SK-N-SH (cell line): Measurements from ENCODE around the gene PROM2. TPM values are rescaled to one million over a fixed set of nuclear protein-coding genes. Genes with fewer than 3 reads are reported as not detected.

Source experiments
- CTCF ChIA-PET: fragments of 300-600, 350-600 bp; formaldehyde crosslinking; extraction: SDS; loops from one replicate; lab custom pipeline; 2021; lab: Yijun Ruan, JAX
- POLR2A ChIA-PET: fragments of 350-600 bp; sonication (Branson Sonifier 250); formaldehyde crosslinking; extraction: SDS; loops from one replicate; lab custom pipeline; 2020; ENCODE audit warnings: antibody characterized with exemption, inconsistent platforms; lab: Yijun Ruan, JAX
- DNase-seq: peaks from one replicate; pipeline ENCODE4 v3.0.0; 2012
- H2AFZ ChIP-seq: fragments of 200-600 bp; sonication (generic); 2 replicates; pipeline ENCODE4 v1.8.1; 2016; ENCODE audit warnings: antibody characterized with exemption, mild to moderate bottlenecking, low read depth
- H3F3A ChIP-seq: fragments of 200-600 bp; sonication (generic); replicated peaks from 2 replicates; pipeline ENCODE3; 2016; ENCODE audit warnings: antibody characterized with exemption, mild to moderate bottlenecking; ENCODE audit not compliant: insufficient read depth
- H3K27ac ChIP-seq, 2 experiments: fragments of 200-500 bp in 1 of 2; fragments of 200-600 bp in 1 of 2; sonication (Bioruptor generic) in 1 of 2; sonication (generic), shearing (Covaris generic) in 1 of 2; 2 replicates each; pipeline versions ENCODE4 v1.5.1 to v1.6.1; 2014 to 2016; ENCODE audit warnings: low read depth in 2 of 2, inconsistent platforms in 1 of 2, low read length in 1 of 2, mild to moderate bottlenecking in 1 of 2, mixed read lengths in 1 of 2
- H3K27me3 ChIP-seq: fragments of 200-600 bp; sonication (generic), shearing (Covaris generic); 2 replicates; pipeline ENCODE4 v1.6.1; 2016; ENCODE audit warnings: mixed run types; ENCODE audit not compliant: insufficient read depth
- H3K36me3 ChIP-seq, 2 experiments: fragments of 200-500 bp in 1 of 2; fragments of 200-600 bp in 1 of 2; sonication (Bioruptor generic) in 1 of 2; sonication (generic) in 1 of 2; replicated peaks in 1 of 2; 2 replicates each; pipeline versions ENCODE3 to v1.5.1; 2014 to 2016; ENCODE audit warnings: low read length in 1 of 2, mild to moderate bottlenecking in 1 of 2; ENCODE audit not compliant: insufficient read depth in 2 of 2, control insufficient read depth in 1 of 2
- H3K4me1 ChIP-seq, 2 experiments: fragments of 200-500 bp in 1 of 2; fragments of 200-600 bp in 1 of 2; sonication (Bioruptor generic) in 1 of 2; sonication (generic), shearing (Covaris generic) in 1 of 2; 2 replicates each; pipeline versions ENCODE4 v1.5.1 to v1.6.1; 2014 to 2016; ENCODE audit warnings: low read depth in 1 of 2, low read length in 1 of 2, mixed run types in 1 of 2; ENCODE audit not compliant: insufficient read depth in 2 of 2, control insufficient read depth in 1 of 2
- H3K4me2 ChIP-seq: fragments of 200-600 bp; sonication (generic), shearing (Covaris generic); 2 replicates; pipeline ENCODE4 v1.6.1; 2017; ENCODE audit warnings: mixed run types
- H3K4me3 ChIP-seq, 2 experiments: fragments of 200-500 bp in 1 of 2; fragments of 200-600 bp in 1 of 2; sonication (Bioruptor generic) in 1 of 2; sonication (generic), shearing (Covaris generic) in 1 of 2; 2 replicates each; pipeline versions ENCODE4 v1.5.1 to v1.8.1; 2014 to 2016; ENCODE audit warnings: low read depth in 2 of 2, inconsistent platforms in 1 of 2, low read length in 1 of 2, mild to moderate bottlenecking in 1 of 2, mixed read lengths in 1 of 2, moderate library complexity in 1 of 2
- H3K79me2 ChIP-seq: fragments of 200-600 bp; sonication (generic); 2 replicates; pipeline ENCODE4 v1.8.1; 2017; ENCODE audit warnings: mild to moderate bottlenecking; ENCODE audit not compliant: insufficient read depth
- H3K9ac ChIP-seq: fragments of 200-600 bp; sonication (generic); 2 replicates; pipeline ENCODE4 v1.6.1; 2017; ENCODE audit warnings: mixed run types
- H3K9me2 ChIP-seq: fragments of 200-600 bp; sonication (generic); 2 replicates; pipeline ENCODE4 v1.6.1; 2017; ENCODE audit warnings: mixed run types
- H3K9me3 ChIP-seq: fragments of 200-600 bp; sonication (generic); 2 replicates; pipeline ENCODE4 v1.6.1; 2017; ENCODE audit warnings: mixed run types, mild to moderate bottlenecking, moderate library complexity
- H4K20me1 ChIP-seq: fragments of 200-600 bp; sonication (generic); 2 replicates; pipeline ENCODE4 v1.6.1; 2017; ENCODE audit warnings: mild to moderate bottlenecking, mixed run types; ENCODE audit not compliant: insufficient read depth
- CHD2 ChIP-seq: fragments of 150-350 bp; IDR thresholded peaks from 2 replicates; pipeline ENCODE4 v1.6.1; 2018; ENCODE audit warnings: low read length; ENCODE audit not compliant: partially characterized antibody
- ELF1 ChIP-seq: IDR thresholded peaks from 2 replicates; pipeline ENCODE4 v1.4.0; 2012
- EP300 ChIP-seq, 2 experiments: IDR thresholded peaks; 2 replicates each; pipeline versions ENCODE4 v1.4.0 to v1.6.1; 2012; ENCODE audit warnings: borderline replicate concordance in 1 of 2, low read depth in 1 of 2, low read length in 1 of 2
- EZH2phosphoT487 ChIP-seq: fragments of 200-600 bp; sonication (generic); IDR thresholded peaks from 2 replicates; pipeline ENCODE4 v1.6.1; 2017; ENCODE audit warnings: low read depth, mixed run types, mild to moderate bottlenecking, antibody characterized with exemption, moderate library complexity, borderline replicate concordance
- FOXM1 ChIP-seq: IDR thresholded peaks from 2 replicates; pipeline ENCODE4 v1.4.0; 2012; ENCODE audit warnings: low read depth, mild to moderate bottlenecking
- GATA2 ChIP-seq: sonication (generic); formaldehyde crosslinking; IDR thresholded peaks from 2 replicates; pipeline ENCODE4 v1.5.0; 2020; ENCODE audit warnings: mild to moderate bottlenecking, missing genetic modification reagents
- MEF2A ChIP-seq: IDR thresholded peaks from 2 replicates; pipeline ENCODE4 v1.4.0; 2012; ENCODE audit warnings: low read depth, borderline replicate concordance
- MXI1 ChIP-seq: IDR thresholded peaks from 2 replicates; pipeline ENCODE4 v1.6.1; 2012; ENCODE audit warnings: mild to moderate bottlenecking, low read depth, low read length, improper control_type of control experiment
- NFIC ChIP-seq: IDR thresholded peaks from 2 replicates; pipeline ENCODE4 v1.4.0; 2012; ENCODE audit warnings: borderline replicate concordance
- POLR2AphosphoS5 ChIP-seq: IDR thresholded peaks from 2 replicates; pipeline ENCODE4 v1.6.1; 2012; ENCODE audit warnings: low read depth, low read length
- RAD21 ChIP-seq: IDR thresholded peaks from 2 replicates; pipeline ENCODE4 v1.6.1; 2012; ENCODE audit warnings: mild to moderate bottlenecking, low read length
- SIN3A ChIP-seq: IDR thresholded peaks from 2 replicates; pipeline ENCODE4 v1.6.1; 2012; ENCODE audit warnings: low read depth, mild to moderate bottlenecking, low read length, moderate library complexity, borderline replicate concordance
- TCF12 ChIP-seq: IDR thresholded peaks from 2 replicates; pipeline ENCODE4 v1.4.0; 2012
- WGBS: methylation state at CpG from one replicate; pipeline ENCODE4 v1.1.6; 2017; ENCODE audit warnings: low lambda C conversion rate; 5-methylcytosine and 5-hydroxymethylcytosine counted together
- polyA plus RNA-seq, 3 experiments: library from polyadenylated mRNA; depleted of rRNA; stranded (reverse); fragments of >200 nt; gene quantifications; 2 replicates each; pipeline ENCODE4 v1.2.3, GENCODE V29; 2012
- TF ChIP-seq, protein P1 (sequence below): IDR thresholded peaks from 2 replicates; pipeline ENCODE4 v1.6.1; 2012; ENCODE audit warnings: mild to moderate bottlenecking, low read depth, low read length, moderate library complexity
- TF ChIP-seq, protein P2 (sequence below): fragments of 200-600 bp; sonication (generic); IDR thresholded peaks from 2 replicates; pipeline ENCODE4 v1.6.1; 2017; ENCODE audit warnings: antibody characterized with exemption, mild to moderate bottlenecking, moderate library complexity
- TF ChIP-seq, protein P3 (sequence below): fragments of 150-350 bp; IDR thresholded peaks from 2 replicates; pipeline ENCODE4 v1.6.1; 2017; ENCODE audit warnings: antibody characterized with exemption, low read length, low read depth, borderline replicate concordance
- TF ChIP-seq, protein P4 (sequence below): IDR thresholded peaks from 2 replicates; pipeline ENCODE4 v1.4.0; 2012; ENCODE audit warnings: low read depth

PROM2 gene
- polyA plus RNA-seq, 1 of the 3 experiments (the other 2 are of a cell fraction), result 0.38 TPM

DNA sequence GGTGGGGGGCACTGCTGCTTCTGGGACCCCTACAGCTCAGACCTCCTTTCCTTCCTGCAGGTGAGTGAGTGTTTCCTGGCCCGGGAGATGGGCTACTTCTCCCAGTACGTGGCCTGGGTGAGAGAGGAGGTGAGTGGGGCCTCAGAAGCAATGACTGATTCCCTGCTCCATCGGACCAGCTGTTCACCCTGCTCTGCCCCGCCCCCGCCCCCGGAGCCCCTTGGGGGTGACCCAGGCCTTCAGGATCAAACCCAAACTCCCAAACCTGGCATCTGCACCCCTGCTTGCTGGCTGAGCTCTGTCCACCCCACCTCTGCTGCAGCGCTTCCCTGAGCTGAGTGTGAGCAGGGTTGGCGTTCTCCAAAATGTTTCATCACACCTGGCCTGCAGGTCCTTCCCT is 13.1 kb downstream of the PROM2 start:
- Histone ChIP-seq H3K79me2 (no peaks in the 10 kb centered on the region), H3K4me1 (no peaks in the 10 kb centered on the region), H2AFZ (no peak overlapping the region), H3K9me3 (no peaks in the 10 kb centered on the region), H3F3A (no peaks in the 10 kb centered on the region), H3K27ac (no peak overlapping the region), H3K4me3 (no peak overlapping the region), H3K9ac (no peak overlapping the region), H4K20me1 (no peaks in the 10 kb centered on the region), H3K4me2 (no peak overlapping the region), H3K9me2 (no peaks in the 10 kb centered on the region), H3K36me3 (no peaks in the 10 kb centered on the region), H3K27me3 (no peaks in the 10 kb centered on the region)
- 100% methylated on average over 1 of the region's 8 CpGs for WGBS
- no peak for DNase-seq
- ChIA-PET CTCF (interaction anchor here (1.7 kb wide), 1 partner anchor 56 kb away, joined by 7 read pairs; no protein-coding TSS in a partner anchor), POLR2A (no interaction called here)
- no peak for TF ChIP-seq EZH2phosphoT487
- TF ChIP-seq, protein P1, sequence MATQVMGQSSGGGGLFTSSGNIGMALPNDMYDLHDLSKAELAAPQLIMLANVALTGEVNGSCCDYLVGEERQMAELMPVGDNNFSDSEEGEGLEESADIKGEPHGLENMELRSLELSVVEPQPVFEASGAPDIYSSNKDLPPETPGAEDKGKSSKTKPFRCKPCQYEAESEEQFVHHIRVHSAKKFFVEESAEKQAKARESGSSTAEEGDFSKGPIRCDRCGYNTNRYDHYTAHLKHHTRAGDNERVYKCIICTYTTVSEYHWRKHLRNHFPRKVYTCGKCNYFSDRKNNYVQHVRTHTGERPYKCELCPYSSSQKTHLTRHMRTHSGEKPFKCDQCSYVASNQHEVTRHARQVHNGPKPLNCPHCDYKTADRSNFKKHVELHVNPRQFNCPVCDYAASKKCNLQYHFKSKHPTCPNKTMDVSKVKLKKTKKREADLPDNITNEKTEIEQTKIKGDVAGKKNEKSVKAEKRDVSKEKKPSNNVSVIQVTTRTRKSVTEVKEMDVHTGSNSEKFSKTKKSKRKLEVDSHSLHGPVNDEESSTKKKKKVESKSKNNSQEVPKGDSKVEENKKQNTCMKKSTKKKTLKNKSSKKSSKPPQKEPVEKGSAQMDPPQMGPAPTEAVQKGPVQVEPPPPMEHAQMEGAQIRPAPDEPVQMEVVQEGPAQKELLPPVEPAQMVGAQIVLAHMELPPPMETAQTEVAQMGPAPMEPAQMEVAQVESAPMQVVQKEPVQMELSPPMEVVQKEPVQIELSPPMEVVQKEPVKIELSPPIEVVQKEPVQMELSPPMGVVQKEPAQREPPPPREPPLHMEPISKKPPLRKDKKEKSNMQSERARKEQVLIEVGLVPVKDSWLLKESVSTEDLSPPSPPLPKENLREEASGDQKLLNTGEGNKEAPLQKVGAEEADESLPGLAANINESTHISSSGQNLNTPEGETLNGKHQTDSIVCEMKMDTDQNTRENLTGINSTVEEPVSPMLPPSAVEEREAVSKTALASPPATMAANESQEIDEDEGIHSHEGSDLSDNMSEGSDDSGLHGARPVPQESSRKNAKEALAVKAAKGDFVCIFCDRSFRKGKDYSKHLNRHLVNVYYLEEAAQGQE, result no peak
- no peak for TF ChIP-seq RAD21
- TF ChIP-seq MEF2A, result no peak
- no peak for TF ChIP-seq MXI1
- TF ChIP-seq POLR2AphosphoS5, result no peak
- TF ChIP-seq ELF1, result no peak
- no peak for TF ChIP-seq GATA2
- TF ChIP-seq, protein P2, sequence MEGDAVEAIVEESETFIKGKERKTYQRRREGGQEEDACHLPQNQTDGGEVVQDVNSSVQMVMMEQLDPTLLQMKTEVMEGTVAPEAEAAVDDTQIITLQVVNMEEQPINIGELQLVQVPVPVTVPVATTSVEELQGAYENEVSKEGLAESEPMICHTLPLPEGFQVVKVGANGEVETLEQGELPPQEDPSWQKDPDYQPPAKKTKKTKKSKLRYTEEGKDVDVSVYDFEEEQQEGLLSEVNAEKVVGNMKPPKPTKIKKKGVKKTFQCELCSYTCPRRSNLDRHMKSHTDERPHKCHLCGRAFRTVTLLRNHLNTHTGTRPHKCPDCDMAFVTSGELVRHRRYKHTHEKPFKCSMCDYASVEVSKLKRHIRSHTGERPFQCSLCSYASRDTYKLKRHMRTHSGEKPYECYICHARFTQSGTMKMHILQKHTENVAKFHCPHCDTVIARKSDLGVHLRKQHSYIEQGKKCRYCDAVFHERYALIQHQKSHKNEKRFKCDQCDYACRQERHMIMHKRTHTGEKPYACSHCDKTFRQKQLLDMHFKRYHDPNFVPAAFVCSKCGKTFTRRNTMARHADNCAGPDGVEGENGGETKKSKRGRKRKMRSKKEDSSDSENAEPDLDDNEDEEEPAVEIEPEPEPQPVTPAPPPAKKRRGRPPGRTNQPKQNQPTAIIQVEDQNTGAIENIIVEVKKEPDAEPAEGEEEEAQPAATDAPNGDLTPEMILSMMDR, result no peak
- TF ChIP-seq NFIC, result no peak
- TF ChIP-seq, protein P3, sequence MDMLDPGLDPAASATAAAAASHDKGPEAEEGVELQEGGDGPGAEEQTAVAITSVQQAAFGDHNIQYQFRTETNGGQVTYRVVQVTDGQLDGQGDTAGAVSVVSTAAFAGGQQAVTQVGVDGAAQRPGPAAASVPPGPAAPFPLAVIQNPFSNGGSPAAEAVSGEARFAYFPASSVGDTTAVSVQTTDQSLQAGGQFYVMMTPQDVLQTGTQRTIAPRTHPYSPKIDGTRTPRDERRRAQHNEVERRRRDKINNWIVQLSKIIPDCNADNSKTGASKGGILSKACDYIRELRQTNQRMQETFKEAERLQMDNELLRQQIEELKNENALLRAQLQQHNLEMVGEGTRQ, result no peak
- TF ChIP-seq SIN3A, result no peak
- TF ChIP-seq FOXM1, result no peak
- no peak for TF ChIP-seq TCF12
- TF ChIP-seq CHD2, result no peak
- TF ChIP-seq, protein P4, sequence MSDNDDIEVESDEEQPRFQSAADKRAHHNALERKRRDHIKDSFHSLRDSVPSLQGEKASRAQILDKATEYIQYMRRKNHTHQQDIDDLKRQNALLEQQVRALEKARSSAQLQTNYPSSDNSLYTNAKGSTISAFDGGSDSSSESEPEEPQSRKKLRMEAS, result no peak
- no peak for TF ChIP-seq EP300 (IDR thresholded peaks at IDR 0.05; ENCODE audit: borderline replicate concordance in 1 of 2, low read depth in 1 of 2, low read length in 1 of 2)
